Fibroblast of gingiva (primary cell): ENCODE results near the gene KIF26A.

Experiments used
- DNase-seq: peaks from one replicate; pipeline ENCODE4 v3.0.0-alpha.2; 2011; ENCODE audit warnings: low read depth

KIF26A gene

GRCh38 chr14:104138098-104138717 is at the start of gene KIF26A:
Gene KIF26A, plus strand, starts transcription at chr14:104138587. Its CDS starts 136 bp downstream, at chr14:104138723.
- no peak for DNase-seq

GRCh38 chr14:104090071-104090748 is 48.2 kb upstream of the KIF26A start:
- no peak for DNase-seq

GRCh38 chr14:104091061-104091926 is 47.1 kb upstream of the KIF26A start:
- DNase-seq = no peak

- DNase-seq = no peak
Observed at GRCh38 chr14:104091927-104092771, 46.2 kb upstream of the KIF26A start.

- DNase-seq = no peak
Observed at GRCh38 chr14:104092931-104093365, 45.4 kb upstream of the KIF26A start.

- DNase-seq = no peak
Observed at GRCh38 chr14:104093366-104094055, 44.9 kb upstream of the KIF26A start.

- no peak for DNase-seq
Observed at GRCh38 chr14:104094056-104094708, 44.2 kb upstream of the KIF26A start.

GRCh38 chr14:104094709-104095425 is 43.5 kb upstream of the KIF26A start:
- DNase-seq = peak; percentile 6

GRCh38 chr14:104095426-104096310 is 42.7 kb upstream of the KIF26A start:
- DNase-seq = no peak

GRCh38 chr14:104096318-104096717 is 42.1 kb upstream of the KIF26A start:
- no peak for DNase-seq

GRCh38 chr14:104096751-104097700 is 41.4 kb upstream of the KIF26A start:
- DNase-seq = no peak

- no peak for DNase-seq
Observed at GRCh38 chr14:104098272-104099095, 39.9 kb upstream of the KIF26A start.

- no peak for DNase-seq
Observed at GRCh38 chr14:104099096-104100041, 39.0 kb upstream of the KIF26A start.

- no peak for DNase-seq
Observed at GRCh38 chr14:104100171-104101085, 38.0 kb upstream of the KIF26A start.
